IPS-20b (cell line): ENCODE results near the gene RASGRF1.

Source experiments
- H3K27ac ChIP-seq: one replicate; pipeline ENCODE4 v1.5.1; 2013; ENCODE audit warnings: low read length
- H3K27me3 ChIP-seq: 2 replicates; pipeline ENCODE4 v1.6.1; 2013; ENCODE audit warnings: mild to moderate bottlenecking, low read length, inconsistent platforms; ENCODE audit not compliant: insufficient read depth
- H3K36me3 ChIP-seq: 2 replicates; pipeline ENCODE4 v1.6.1; 2013; ENCODE audit warnings: low read depth, mild to moderate bottlenecking, inconsistent platforms, low read length, moderate library complexity; ENCODE audit not compliant: insufficient read depth
- H3K4me1 ChIP-seq: 2 replicates; pipeline ENCODE4 v1.6.1; 2013; ENCODE audit warnings: mild to moderate bottlenecking, control low read depth, inconsistent platforms, low read length, moderate library complexity; ENCODE audit not compliant: insufficient read depth
- H3K4me3 ChIP-seq: 2 replicates; pipeline ENCODE4 v1.5.1; 2013; ENCODE audit warnings: mild to moderate bottlenecking, low read length, inconsistent platforms
- H3K9ac ChIP-seq: 2 replicates; pipeline ENCODE4 v1.6.1; 2013; ENCODE audit warnings: low read depth, mild to moderate bottlenecking, inconsistent platforms, low read length, moderate library complexity
- H3K9me3 ChIP-seq: 2 replicates; pipeline ENCODE4 v1.6.1; 2013; ENCODE audit warnings: mild to moderate bottlenecking, low read depth, low read length, inconsistent platforms; ENCODE audit not compliant: insufficient read depth

RASGRF1 gene

DNA sequence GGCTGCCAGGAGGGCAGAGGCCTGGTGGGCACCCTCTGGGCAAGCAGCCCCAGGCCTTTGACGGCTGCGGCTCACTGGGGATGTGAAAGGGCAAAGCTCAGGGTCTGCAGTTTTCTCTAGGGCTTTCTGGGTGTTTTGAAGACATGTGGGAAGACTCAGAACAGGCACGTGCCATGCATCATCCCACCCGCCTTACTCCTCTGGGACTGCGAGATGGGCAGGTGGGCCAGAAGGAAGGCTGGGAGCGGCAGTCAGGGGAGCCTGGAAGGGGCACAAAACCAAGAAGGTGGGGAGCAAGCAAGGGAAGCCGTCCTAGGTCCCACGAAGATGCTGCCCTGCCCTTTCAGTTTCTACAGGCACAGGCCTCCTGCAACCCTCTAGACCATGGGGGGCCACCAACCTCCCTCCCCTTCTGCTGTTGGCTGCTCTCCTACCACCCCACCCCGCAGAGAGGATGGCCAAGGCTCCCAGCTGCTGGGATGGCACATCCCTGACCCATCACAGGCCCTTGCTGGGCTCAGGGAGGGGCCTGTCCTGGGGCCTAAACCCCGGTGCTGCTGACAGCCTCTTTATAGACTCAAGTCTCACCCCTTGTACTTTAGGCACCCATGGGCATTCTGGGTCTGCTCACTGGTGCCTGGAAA, 73.9 kb downstream of the RASGRF1 start:
- no peaks in the 10 kb centered on the region for H3K27me3 ChIP-seq
- no peak overlapping the region for H3K9ac ChIP-seq
- no peak overlapping the region for H3K27ac ChIP-seq

DNA sequence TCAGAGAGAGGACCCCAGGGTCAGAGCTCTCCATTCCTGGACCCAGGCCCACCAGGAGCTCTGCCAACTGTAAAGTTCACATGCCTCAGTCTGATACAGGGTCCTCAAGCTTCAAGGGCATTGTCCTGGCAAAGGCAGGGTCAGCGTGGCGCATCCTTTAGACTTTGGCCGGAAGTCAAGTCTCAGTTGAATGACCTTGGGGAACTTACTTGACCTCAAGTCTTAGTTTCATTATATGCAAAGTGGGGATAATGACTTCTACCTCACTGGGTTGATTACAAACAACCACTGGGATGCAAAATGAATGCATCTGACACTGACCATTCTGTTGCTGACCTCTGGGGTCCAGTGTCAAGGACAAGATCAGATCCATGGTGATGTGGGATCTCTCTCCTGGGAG, 75.2 kb downstream of the RASGRF1 start:
- no peaks in the 10 kb centered on the region for H3K36me3 ChIP-seq
- H3K4me1 ChIP-seq, result no peaks in the 10 kb centered on the region
- no peaks in the 10 kb centered on the region for H3K27me3 ChIP-seq
- H3K9me3 ChIP-seq, result no peaks in the 10 kb centered on the region
- no peak overlapping the region for H3K4me3 ChIP-seq
- no peak overlapping the region for H3K27ac ChIP-seq
- no peak overlapping the region for H3K9ac ChIP-seq

More for the DNA sequence above, 73.9 kb downstream of the RASGRF1 start:
- Histone ChIP-seq H3K4me3 (no peak overlapping the region), H3K36me3 (no peaks in the 10 kb centered on the region), H3K9me3 (no peaks in the 10 kb centered on the region; the same call in 1 of the 2 replicates), H3K4me1 (no peaks in the 10 kb centered on the region)

DNA sequence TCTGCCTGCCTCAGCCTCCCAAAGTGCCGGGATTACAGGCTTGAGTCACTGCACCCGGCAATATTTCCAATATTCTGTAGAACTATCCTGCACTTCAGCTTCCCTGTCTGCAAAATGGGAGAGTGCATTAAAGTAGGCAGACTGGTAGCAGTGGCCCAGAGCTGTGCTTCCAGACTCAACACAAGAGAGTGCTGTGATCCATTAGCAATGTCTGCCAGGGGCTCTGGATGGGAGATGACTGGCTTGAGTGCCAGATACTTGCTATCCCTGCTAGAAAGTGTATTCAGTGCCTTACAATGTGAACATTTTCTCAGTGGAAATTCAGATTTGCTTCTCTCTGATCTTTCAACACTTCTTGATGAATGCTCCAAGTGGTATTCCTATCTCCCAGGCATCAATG, 80.3 kb downstream of the RASGRF1 start:
- H3K27me3 ChIP-seq, result no peaks in the 10 kb centered on the region
- H3K27ac ChIP-seq, result no peak overlapping the region
- no peaks in the 10 kb centered on the region for H3K9me3 ChIP-seq
- no peaks in the 10 kb centered on the region for H3K4me1 ChIP-seq
- H3K4me3 ChIP-seq, result no peak overlapping the region
- H3K9ac ChIP-seq, result no peak overlapping the region
- H3K36me3 ChIP-seq, result no peaks in the 10 kb centered on the region

DNA sequence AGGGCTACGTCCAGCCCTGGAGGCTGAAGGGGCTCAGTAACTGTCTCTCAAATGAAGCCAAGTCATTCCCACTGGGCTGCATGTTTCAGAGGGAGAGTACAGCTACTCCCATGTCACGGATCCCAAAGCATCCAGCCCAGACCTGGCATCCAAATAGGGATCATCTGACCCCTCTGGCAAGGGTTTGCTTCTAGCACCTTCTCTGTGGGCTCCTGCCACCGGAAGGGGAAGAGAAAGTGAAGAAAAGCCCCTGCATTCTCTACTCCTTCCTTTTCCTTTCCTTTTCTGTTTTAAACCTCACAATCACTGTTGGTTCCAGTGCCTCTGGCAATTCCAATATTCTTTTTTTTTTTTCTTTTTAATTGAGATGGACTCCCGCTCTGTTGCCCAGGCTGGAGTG, 81.2 kb downstream of the RASGRF1 start:
- no peaks in the 10 kb centered on the region for H3K27me3 ChIP-seq
- H3K4me3 ChIP-seq, result no peak overlapping the region
- H3K36me3 ChIP-seq, result no peaks in the 10 kb centered on the region
- H3K27ac ChIP-seq, result no peak overlapping the region
- H3K4me1 ChIP-seq, result peaks cover 6% of the 10 kb centered on the region
- no peaks in the 10 kb centered on the region for H3K9me3 ChIP-seq
- H3K9ac ChIP-seq, result no peak overlapping the region

DNA sequence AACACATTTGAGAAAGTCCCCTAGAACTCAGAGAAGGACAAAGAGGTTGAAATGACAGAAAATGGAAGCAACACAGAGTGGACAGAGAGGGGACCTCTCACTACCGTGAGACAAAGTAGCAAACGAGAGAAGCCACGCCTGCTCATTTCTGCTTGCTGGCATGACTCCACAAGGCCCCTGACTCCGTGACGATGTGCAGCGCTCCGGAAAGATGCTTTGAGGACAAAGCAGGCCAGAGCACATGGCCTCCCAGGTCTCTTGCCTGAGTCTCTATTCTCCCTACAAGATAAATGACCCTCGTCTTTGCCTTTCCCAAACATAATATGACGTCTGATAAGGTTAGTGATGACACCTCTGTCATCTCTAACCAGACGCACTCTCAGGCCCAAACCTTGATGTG, 81.9 kb downstream of the RASGRF1 start:
- Histone ChIP-seq H3K9me3 (no peaks in the 10 kb centered on the region), H3K36me3 (no peaks in the 10 kb centered on the region), H3K27me3 (no peaks in the 10 kb centered on the region), H3K9ac (no peak overlapping the region), H3K4me1 (peaks cover 6% of the 10 kb centered on the region), H3K4me3 (no peak overlapping the region), H3K27ac (no peak overlapping the region)

DNA sequence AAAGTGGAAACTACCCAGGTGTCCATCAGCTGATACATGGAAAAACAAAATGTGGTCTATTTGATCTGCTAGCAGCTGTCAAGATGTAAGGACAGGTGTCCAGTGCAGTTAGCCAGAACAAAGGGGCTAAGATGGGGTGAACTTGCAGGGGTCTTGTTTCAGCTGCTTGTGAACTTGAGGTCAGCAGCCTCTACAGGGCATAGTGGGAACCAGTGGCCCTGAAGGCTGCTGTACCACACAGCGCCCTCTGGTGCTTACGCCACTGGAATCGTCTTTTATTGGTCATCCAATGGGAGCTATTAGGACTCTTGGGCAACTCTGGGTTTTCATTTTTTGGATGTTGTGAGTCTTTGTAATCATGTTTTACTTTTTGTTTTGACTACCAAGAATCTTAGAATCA, 83.5 kb downstream of the RASGRF1 start:
- Histone ChIP-seq H3K36me3 (no peaks in the 10 kb centered on the region), H3K9ac (no peak overlapping the region), H3K27me3 (no peaks in the 10 kb centered on the region), H3K4me1 (peaks cover 6% of the 10 kb centered on the region), H3K4me3 (no peak overlapping the region), H3K27ac (no peak overlapping the region), H3K9me3 (no peaks in the 10 kb centered on the region)

DNA sequence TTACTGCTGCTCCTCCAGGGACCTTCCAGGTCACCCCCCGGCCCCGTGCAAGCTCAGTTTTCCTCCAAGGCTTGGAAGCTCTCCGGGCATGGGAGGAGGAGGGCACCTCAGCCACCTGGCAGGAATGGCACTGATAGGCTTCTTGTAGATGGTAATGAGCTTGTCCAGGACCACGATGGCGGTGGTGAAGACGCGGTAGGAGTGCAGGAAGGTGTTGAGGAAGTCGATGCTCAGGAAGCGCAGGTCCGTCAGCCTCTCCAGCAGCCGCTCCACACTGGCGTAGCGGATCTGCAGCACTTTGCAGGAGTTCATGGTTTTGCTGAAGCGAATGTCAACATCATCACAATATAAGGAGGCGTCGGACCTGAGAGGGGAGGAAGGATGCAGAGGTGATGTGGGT, 84.5 kb downstream of the RASGRF1 start:
- no peak overlapping the region for H3K4me3 ChIP-seq
- H3K27me3 ChIP-seq, result no peaks in the 10 kb centered on the region
- H3K9me3 ChIP-seq, result no peaks in the 10 kb centered on the region
- H3K36me3 ChIP-seq, result no peaks in the 10 kb centered on the region
- H3K9ac ChIP-seq, result no peak overlapping the region
- no peak overlapping the region for H3K27ac ChIP-seq
- peaks cover 6% of the 10 kb centered on the region for H3K4me1 ChIP-seq

DNA sequence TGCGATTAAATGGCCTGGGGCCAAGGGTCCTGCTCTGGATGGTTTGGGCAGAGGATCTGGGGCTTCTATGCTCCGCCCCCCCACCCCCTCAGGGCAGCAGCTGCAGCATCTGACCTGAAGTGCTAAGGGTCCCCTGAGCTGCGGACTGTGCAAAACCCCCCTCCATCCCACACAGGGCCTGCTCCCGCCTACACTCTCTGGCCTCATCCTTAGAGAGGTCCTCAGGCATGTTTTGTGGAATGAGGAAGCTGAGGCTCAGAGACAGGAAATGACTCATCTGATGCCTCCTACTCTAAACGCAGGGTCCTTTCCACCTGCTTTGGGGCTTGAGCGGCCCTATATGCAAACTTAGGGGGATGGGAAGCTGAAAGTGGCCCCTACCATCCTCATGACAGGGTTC, 86.2 kb downstream of the RASGRF1 start:
- H3K27ac ChIP-seq, result no peak overlapping the region
- H3K9me3 ChIP-seq, result no peaks in the 10 kb centered on the region
- no peak overlapping the region for H3K9ac ChIP-seq
- no peaks in the 10 kb centered on the region for H3K27me3 ChIP-seq
- H3K4me1 ChIP-seq, result peaks cover 6% of the 10 kb centered on the region
- no peak overlapping the region for H3K4me3 ChIP-seq
- no peaks in the 10 kb centered on the region for H3K36me3 ChIP-seq

DNA sequence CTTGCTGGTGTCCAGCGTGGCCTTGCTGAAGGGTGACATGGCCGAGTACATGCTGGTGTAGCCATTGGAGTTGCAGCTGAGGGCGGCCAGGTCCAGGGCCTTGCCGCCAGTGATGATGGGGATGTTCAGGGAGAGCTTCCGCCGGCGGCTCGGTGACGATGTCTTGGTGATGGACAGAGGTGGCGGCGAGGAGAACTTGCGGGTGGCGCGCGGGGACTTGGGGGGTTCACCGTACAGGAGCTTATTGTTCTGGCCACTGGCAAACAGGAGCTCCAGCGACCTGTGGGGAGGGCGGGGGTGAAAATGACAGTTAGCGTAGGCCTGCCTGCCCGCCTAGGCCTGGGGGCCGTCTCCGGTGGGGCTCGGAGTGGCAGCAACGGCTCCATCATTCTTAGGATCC, 86.7 kb downstream of the RASGRF1 start:
- Histone ChIP-seq H3K36me3 (no peaks in the 10 kb centered on the region), H3K27ac (no peak overlapping the region), H3K4me3 (no peak overlapping the region), H3K4me1 (peaks cover 6% of the 10 kb centered on the region), H3K9ac (no peak overlapping the region), H3K27me3 (no peaks in the 10 kb centered on the region), H3K9me3 (no peaks in the 10 kb centered on the region)

DNA sequence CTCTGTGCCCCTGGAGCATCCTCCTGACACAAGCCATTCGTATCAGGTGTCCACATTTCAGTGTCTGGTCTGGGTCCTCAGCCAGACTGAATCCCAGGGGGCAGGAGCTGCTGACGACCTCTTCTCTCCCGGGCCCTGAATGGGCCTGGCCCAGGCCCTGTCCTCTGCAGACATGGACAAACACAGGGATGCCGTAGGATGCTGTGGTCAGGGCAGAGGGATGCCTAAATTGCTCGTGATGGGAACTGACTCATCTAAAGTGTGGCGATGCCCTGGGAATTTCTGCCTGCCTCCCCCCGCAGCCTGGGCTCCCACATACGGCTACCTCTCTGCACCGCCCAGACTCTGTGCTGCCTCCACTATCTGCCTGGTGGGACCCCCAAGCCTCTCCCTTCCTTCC, 87.3 kb downstream of the RASGRF1 start:
- Histone ChIP-seq H3K36me3 (no peaks in the 10 kb centered on the region), H3K27me3 (no peaks in the 10 kb centered on the region), H3K9me3 (no peaks in the 10 kb centered on the region), H3K9ac (no peak overlapping the region), H3K27ac (no peak overlapping the region), H3K4me3 (no peak overlapping the region), H3K4me1 (peaks cover 6% of the 10 kb centered on the region)

DNA sequence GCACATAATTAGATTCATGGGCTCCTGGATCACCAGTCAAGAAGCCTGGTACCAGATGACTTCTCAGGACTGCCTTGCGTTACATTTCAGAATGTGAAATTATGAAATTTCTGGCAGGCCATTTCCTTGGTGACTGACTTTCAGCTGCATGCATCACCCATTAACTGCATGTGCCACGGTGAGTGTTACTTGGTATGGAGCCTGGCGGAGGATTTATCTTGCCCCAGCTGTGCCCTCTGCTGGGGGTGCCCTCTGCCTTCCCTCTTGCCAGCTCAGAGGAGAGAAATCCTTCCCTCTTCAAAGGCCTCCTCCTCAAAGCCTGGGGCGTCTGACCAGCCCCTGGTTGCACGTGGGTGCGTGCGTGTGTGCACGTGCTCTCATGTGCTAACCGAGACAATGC, 88.0 kb downstream of the RASGRF1 start:
- no peaks in the 10 kb centered on the region for H3K9me3 ChIP-seq
- H3K4me1 ChIP-seq, result peaks cover 6% of the 10 kb centered on the region
- no peaks in the 10 kb centered on the region for H3K36me3 ChIP-seq
- no peak overlapping the region for H3K9ac ChIP-seq
- H3K4me3 ChIP-seq, result no peak overlapping the region
- no peak overlapping the region for H3K27ac ChIP-seq
- no peaks in the 10 kb centered on the region for H3K27me3 ChIP-seq

DNA sequence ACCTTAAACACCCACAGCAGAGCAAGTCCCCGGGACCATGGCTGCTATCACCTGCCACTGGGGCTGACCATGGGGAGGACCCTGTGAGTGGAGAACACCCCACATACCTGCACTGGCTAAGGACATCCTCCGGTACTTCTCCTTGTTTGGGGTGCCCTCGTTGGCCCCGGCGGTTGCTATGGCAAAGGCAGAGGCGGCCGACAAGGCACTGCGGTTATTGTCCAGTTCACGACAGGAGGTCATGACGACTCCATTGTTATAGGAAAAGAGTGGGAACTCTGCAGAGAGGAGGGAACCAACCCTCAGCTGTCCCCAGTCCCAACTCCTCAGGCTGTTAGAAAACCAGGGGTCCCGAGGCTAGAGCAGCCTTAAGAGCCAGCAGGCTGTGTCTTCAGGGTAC, 90.9 kb downstream of the RASGRF1 start:
- Histone ChIP-seq H3K9ac (no peak overlapping the region), H3K9me3 (no peaks in the 10 kb centered on the region), H3K36me3 (no peaks in the 10 kb centered on the region), H3K4me3 (no peak overlapping the region), H3K4me1 (peaks cover 2% of the 10 kb centered on the region), H3K27ac (no peak overlapping the region), H3K27me3 (no peaks in the 10 kb centered on the region)
